Aorta (tissue), 5 donors: ENCODE results near the gene GSTT2. TPM values are rescaled to one million over a fixed set of nuclear protein-coding genes. Genes with fewer than 3 reads are reported as not detected.
A peak's percentile ranks its signal among the peaks of the same experiment; 100 is the strongest.

Experiments
- ATAC-seq: fragments of 200-7000 bp; cut with Tn5 transposase; one replicate; pipeline ENCODE4 v1.9.1; 2022; ENCODE audit warnings: moderate library complexity; ENCODE audit not compliant: low FRiP score
- DNase-seq, 2 donors: peaks; one replicate each; pipeline ENCODE4 v3.0.0-alpha.2; 2020
- H3K27ac ChIP-seq, 2 donors: one replicate each; pipeline ENCODE4 v1.5.1; 2013; ENCODE audit warnings: low read length in 2 of 2, mild to moderate bottlenecking in 2 of 2, moderate library complexity in 2 of 2, control low read depth in 1 of 2, inconsistent platforms in 1 of 2, low read depth in 1 of 2
- H3K27me3 ChIP-seq, 2 donors: one replicate each; pipeline ENCODE4 v1.6.1; 2013; ENCODE audit warnings: control low read depth in 1 of 2, low read length in 1 of 2, mild to moderate bottlenecking in 1 of 2, moderate library complexity in 1 of 2; ENCODE audit not compliant: insufficient read depth in 2 of 2, control insufficient read depth in 1 of 2
- H3K36me3 ChIP-seq, 2 donors: one replicate each; pipeline ENCODE4 v1.6.1; 2013; ENCODE audit warnings: control low read depth in 1 of 2, low read length in 1 of 2, mild to moderate bottlenecking in 1 of 2; ENCODE audit not compliant: insufficient read depth in 2 of 2, control insufficient read depth in 1 of 2
- H3K4me1 ChIP-seq, 2 donors: one replicate each; pipeline ENCODE4 v1.6.1; 2013; ENCODE audit warnings: low read length in 2 of 2, control low read depth in 1 of 2, mild to moderate bottlenecking in 1 of 2, moderate library complexity in 1 of 2; ENCODE audit not compliant: insufficient read depth in 2 of 2, control insufficient read depth in 1 of 2
- H3K4me3 ChIP-seq, 2 donors: one replicate each; pipeline ENCODE4 v1.5.1; 2013; ENCODE audit warnings: low read length in 2 of 2, control low read depth in 1 of 2, mild to moderate bottlenecking in 1 of 2
- H3K9me3 ChIP-seq: one replicate; pipeline ENCODE4 v1.6.1; 2013; ENCODE audit warnings: mild to moderate bottlenecking, low read length; ENCODE audit not compliant: control insufficient read depth
- WGBS, 2 donors: extraction: QIAGEN DNeasy Blood & Tissue Kit; methylation state at CpG; one replicate each; pipeline ENCODE4 v1.1.7; 2013; 5-methylcytosine and 5-hydroxymethylcytosine counted together
- intact Hi-C, 2 donors: fragments of 100-400 bp; cut with DNase I; formaldehyde crosslinking; loops; one replicate each; pipeline versions ENCODE4 v1.14.2 to v1.15.0; 2022
- polyA plus RNA-seq, 2 donors: library from polyadenylated mRNA; stranded (reverse); fragments of 200-250 nt; gene quantifications; one replicate each; pipeline ENCODE4 v1.2.3, GENCODE V29; 2013
- total RNA-seq, 2 donors: library from RNA; stranded (reverse); fragmentation: NEBNext Ultra II Directional; extraction: Animal tissue kit (Norgen Biotek cat#: 25700); gene quantifications; one replicate each; pipeline ENCODE4 v1.2.1, GENCODE V29; 2021
- donor health status: healthy with polysubstance abuse.
- donor health status: Bipolar disorder and iron deficiency.
- donor health status: DM: no; HTN: no; CAD: no.
- donor health status: DM: no; HTN: no; CAD: no.
- donor health status: DM: yes; HTN: yes; CAD: no.

GSTT2 gene
- total and polyA plus RNA-seq, 4 donors, result 0.94 TPM; not detected in 3

DNA sequence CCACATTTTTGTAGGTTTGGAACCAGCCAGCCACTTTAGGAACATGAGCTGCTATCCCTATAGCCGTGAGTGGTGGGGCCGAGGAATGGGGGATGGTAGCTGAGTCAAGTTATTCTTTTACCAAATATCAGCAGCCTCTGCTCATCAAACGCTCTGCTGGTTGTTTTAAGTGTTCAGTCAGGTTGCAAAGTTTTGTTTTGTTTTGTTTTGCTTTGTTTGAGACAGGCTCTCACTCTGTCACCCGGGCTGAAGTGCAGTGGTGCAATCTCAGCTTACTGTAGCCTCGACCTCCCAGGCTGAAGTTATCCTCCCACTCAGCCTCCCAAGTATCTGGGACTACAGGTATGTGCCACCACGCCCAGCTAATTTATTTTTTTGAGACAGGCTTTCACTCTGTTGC is 45.5 kb downstream of the GSTT2 start:
- no peak overlapping the region for H3K4me3 ChIP-seq
- no peaks in the 10 kb centered on the region for H3K27me3 ChIP-seq
- no peak overlapping the region for H3K27ac ChIP-seq
- ATAC-seq, result no peak
- H3K4me1 ChIP-seq, result no peaks in the 10 kb centered on the region
- H3K9me3 ChIP-seq, result no peaks in the 10 kb centered on the region
- intact Hi-C loops, result no loop called here
- WGBS, 2 donors, result 83 to 95% methylated on average over 6 of the region's 6 CpGs
- no peak for DNase-seq
- no peaks in the 10 kb centered on the region for H3K36me3 ChIP-seq

- H3K36me3 ChIP-seq, result no peaks in the 10 kb centered on the region
- H3K27ac ChIP-seq, result no peak overlapping the region
- intact Hi-C loops, result no loop called here
- no peak overlapping the region for H3K4me3 ChIP-seq
- no peak for DNase-seq
- no peaks in the 10 kb centered on the region for H3K9me3 ChIP-seq
- WGBS, 2 donors, result 78 to 88% methylated on average over 2 of the region's 2 CpGs
- no peaks in the 10 kb centered on the region for H3K4me1 ChIP-seq
- ATAC-seq, result no peak
- H3K27me3 ChIP-seq, result no peaks in the 10 kb centered on the region
Measured at GRCh38 chr22:24026056-24026455, 46.1 kb downstream of the GSTT2 start.

- H3K27ac ChIP-seq, result no peak overlapping the region
- intact Hi-C loops, result no loop called here
- H3K4me3 ChIP-seq, result no peak overlapping the region
- DNase-seq (no peak), ATAC-seq (no peak)
- H3K4me1 ChIP-seq, result no peaks in the 10 kb centered on the region
- no peaks in the 10 kb centered on the region for H3K9me3 ChIP-seq
- no peaks in the 10 kb centered on the region for H3K36me3 ChIP-seq
- 95 to 99% methylated on average over 3 of the region's 3 CpGs for WGBS, 2 donors
- no peaks in the 10 kb centered on the region for H3K27me3 ChIP-seq
Measured at GRCh38 chr22:24026733-24027132, 46.8 kb downstream of the GSTT2 start.

GRCh38 chr22:24027389-24027975 is 47.5 kb downstream of the GSTT2 start:
- ATAC-seq (no peak), DNase-seq (peak in 1 of 2 donors; percentile 76)
- Histone ChIP-seq H3K9me3 (no peaks in the 10 kb centered on the region), H3K27me3 (no peaks in the 10 kb centered on the region), H3K4me1 (no peaks in the 10 kb centered on the region), H3K27ac (no peak overlapping the region), H3K36me3 (no peaks in the 10 kb centered on the region), H3K4me3 (no peak overlapping the region)
- intact Hi-C loops, result no loop called here
- 33 to 47% methylated on average over 3 of the region's 3 CpGs for WGBS, 2 donors

DNA sequence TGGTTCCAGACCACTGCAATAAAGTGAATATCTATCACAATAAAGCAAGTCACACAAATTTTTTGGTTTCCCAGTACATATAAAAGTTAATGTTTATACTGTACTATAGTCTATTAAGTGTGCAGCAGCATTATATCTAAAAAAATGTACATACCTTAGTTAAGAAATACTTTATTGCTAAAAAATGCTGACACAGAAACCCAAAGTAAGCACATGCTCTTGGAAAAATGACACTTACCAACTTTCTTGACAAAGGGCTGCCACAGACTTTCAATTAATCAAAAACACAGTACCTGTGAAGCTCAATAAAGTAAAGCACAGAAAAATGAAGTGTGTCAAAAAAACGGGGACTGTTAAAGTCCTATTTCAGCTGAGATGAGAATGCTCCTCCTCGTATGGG is 48.1 kb downstream of the GSTT2 start:
- ATAC-seq (no peak), DNase-seq (no peak)
- no peaks in the 10 kb centered on the region for H3K27me3 ChIP-seq
- no peaks in the 10 kb centered on the region for H3K4me1 ChIP-seq
- intact Hi-C loops, result no loop called here
- no peaks in the 10 kb centered on the region for H3K36me3 ChIP-seq
- no peak overlapping the region for H3K4me3 ChIP-seq
- H3K27ac ChIP-seq, result no peak overlapping the region
- H3K9me3 ChIP-seq, result no peaks in the 10 kb centered on the region
- WGBS, 2 donors, result 58 to 80% methylated on average over 2 of the region's 2 CpGs

DNA sequence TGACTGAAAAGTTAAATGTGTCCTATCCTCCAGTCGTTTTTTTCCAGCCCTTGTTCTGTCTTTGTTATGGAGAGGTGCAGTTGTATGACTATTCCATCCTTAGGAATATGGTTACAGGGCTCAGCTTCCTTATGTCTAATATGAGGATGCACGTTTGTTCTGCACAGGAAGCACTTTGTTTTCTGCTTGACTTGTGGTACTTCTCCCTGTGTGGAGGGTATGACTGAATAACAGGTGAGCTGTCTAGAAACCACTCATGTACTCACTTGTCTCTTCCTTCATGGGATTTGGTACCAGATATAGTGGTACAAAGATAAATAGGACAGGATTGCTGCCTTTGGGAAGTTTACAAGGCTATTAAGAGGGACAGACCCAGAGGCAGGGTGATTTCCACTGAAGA is 48.6 kb downstream of the GSTT2 start:
- Histone ChIP-seq H3K9me3 (no peaks in the 10 kb centered on the region), H3K4me1 (no peaks in the 10 kb centered on the region), H3K27ac (no peak overlapping the region), H3K4me3 (no peak overlapping the region), H3K27me3 (no peaks in the 10 kb centered on the region), H3K36me3 (no peaks in the 10 kb centered on the region)
- DNase-seq, result no peak
- ATAC-seq, result no peak
- 48 to 66% methylated on average over 2 of the region's 2 CpGs for WGBS, 2 donors
- intact Hi-C loops, result no loop called here

GRCh38 chr22:24029304-24029703 is 49.4 kb downstream of the GSTT2 start:
- no peaks in the 10 kb centered on the region for H3K9me3 ChIP-seq
- ATAC-seq (no peak), DNase-seq (no peak)
- no peaks in the 10 kb centered on the region for H3K36me3 ChIP-seq
- intact Hi-C loops, result no loop called here
- H3K4me3 ChIP-seq, result no peak overlapping the region
- 93 to 95% methylated on average over 3 of the region's 3 CpGs for WGBS, 2 donors
- H3K27me3 ChIP-seq, result no peaks in the 10 kb centered on the region
- H3K27ac ChIP-seq, result no peak overlapping the region
- no peaks in the 10 kb centered on the region for H3K4me1 ChIP-seq

GRCh38 chr22:24030186-24030702 is 50.3 kb downstream of the GSTT2 start:
- intact Hi-C loops, result no loop called here
- no peak overlapping the region for H3K27ac ChIP-seq
- H3K4me1 ChIP-seq, result no peaks in the 10 kb centered on the region
- H3K36me3 ChIP-seq, result no peaks in the 10 kb centered on the region
- DNase-seq, result no peak
- no peaks in the 10 kb centered on the region for H3K27me3 ChIP-seq
- no peak overlapping the region for H3K4me3 ChIP-seq
- ATAC-seq, result no peak
- H3K9me3 ChIP-seq, result no peaks in the 10 kb centered on the region
